Spleen (tissue), 7 donors: ENCODE data around the gene AKT1.

ENCODE experiments used
- CTCF ChIP-seq, 11 experiments: fragments of 200-600 bp in 7 of 11; fragments of 450-650 bp in 4 of 11; sonication (generic) in 4 of 11; IDR thresholded peaks in 8 of 11; conservative IDR thresholded peaks in 3 of 11; 1 replicate in 7 of 11; 2 replicates in 4 of 11; pipeline versions ENCODE4 v1.4.0 to v1.8.0; 2016 to 2021; ENCODE audit warnings: antibody characterized with exemption in 11 of 11, inconsistent platforms in 4 of 11, mild to moderate bottlenecking in 1 of 11
- POLR2A ChIP-seq, 3 donors: fragments of 450-650 bp; IDR thresholded peaks; one replicate each; pipeline ENCODE4 v1.5.1; 2017; ENCODE audit warnings: antibody characterized with exemption in 3 of 3, mild to moderate bottlenecking in 1 of 3
- POLR2AphosphoS5 ChIP-seq, 3 donors: sonication (generic); formaldehyde crosslinking; IDR thresholded peaks; one replicate each; pipeline ENCODE4 v1.5.1; 2017; ENCODE audit warnings: antibody characterized with exemption in 3 of 3
- donor health status: DM: no; HTN: no; CAD: no; lungs with moderate emphysema.
- donor health status: DM: no; HTN: no; CAD: no.
- donor health status: DM: no; HTN: no; CAD: no.

GRCh38 chr14:104767634-104767918 is 28.0 kb downstream of the AKT1 start:
- TF ChIP-seq CTCF (IDR thresholded peaks at IDR 0.05 in 8 of 11, conservative IDR thresholded peaks at IDR 0.05 in 3 of 11) (no peak), POLR2A (IDR thresholded peaks at IDR 0.05) (no peak), POLR2AphosphoS5 (IDR thresholded peaks at IDR 0.05) (no peak)
